Fibroblast of skin of back (primary cell): ENCODE data around the gene TMPRSS11E.
A peak's percentile ranks its signal among the peaks of the same experiment; 100 is the strongest.
"Not testable (repeated sequence)": the region's sequence is repeated elsewhere in the genome, so short reads cannot be mapped to it uniquely, and the experiment has no call there.

Experiments
- DNase-seq: peaks from one replicate; pipeline ENCODE4 v3.0.0-alpha.2; 2013

The TMPRSS11E gene

DNA sequence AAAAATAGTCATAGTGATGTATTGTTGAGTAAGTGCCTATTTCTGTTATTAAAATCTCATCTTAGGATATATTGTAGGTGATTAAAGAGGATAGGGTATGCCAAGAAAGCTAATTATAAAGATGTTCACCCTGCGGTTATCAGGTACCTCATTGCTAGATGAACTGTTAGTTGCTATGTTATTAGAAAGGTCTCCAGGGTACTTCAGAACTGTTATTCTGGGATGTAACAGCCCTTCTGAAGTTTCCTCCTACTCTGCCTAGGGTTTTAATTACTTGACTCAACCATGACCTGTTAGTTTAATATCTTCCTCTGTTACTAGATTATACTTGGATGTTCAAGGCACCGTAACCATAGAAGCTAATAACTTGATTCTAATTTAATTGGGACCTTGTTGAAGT lies 15.4 kb downstream of the TMPRSS11E start:
- no peak for DNase-seq

DNA sequence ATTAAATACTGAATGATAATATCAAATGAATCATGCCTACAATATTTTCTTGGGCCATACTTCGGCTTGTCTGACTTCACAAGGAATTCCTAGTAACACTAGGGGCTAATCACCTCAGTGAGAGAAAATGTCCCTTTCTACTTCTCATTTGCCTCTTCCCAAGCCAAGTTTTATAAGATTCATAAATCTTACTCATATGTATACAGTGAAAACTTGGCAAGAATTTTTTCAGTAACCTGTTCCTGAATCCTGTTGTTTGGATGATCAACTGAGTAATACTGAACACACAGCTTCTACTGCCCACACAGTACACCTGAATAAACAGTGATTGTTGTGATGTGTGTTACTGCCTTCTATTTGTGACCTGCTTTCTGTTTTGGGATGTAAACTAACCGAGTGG lies 16.5 kb downstream of the TMPRSS11E start:
- peak; percentile 3 for DNase-seq

DNA sequence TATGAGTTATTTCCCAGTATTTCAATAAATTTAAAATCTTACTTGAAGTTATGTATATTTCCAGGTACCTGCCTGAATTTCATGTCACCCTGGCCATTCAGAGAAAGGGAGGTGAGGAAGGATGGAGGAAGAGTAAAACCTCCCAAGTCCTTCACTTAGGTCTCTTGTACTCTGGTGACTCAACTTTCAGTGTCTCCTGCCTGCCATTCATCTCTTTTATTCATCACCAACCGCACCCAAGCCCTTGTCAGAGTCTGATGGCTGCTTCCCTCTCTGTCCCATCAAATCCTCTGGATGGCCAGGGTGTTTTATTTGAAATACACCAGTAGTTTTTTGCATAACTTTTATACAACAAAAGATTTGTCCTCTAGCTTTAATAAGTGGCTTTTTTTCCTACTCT lies 17.8 kb downstream of the TMPRSS11E start:
- no peak for DNase-seq

DNA sequence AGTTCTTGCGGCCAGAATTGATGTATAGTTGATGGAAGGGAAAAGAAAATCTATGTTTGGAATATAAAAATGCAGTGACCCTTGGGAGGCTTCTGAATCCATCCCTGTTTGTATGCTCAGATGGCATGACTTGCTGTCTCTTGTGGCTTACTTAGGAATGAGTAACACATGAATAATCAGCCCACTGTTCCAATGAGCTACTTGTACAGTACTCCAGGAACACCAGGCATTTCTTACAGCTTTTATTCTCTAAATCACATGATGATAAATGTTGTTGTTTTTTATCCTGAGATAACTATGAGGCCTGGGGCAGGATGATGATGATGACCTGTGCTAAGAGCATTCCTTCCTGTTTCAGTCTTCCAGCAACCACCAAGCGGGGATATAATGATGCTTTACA lies 18.9 kb downstream of the TMPRSS11E start:
- peak; percentile 69 for DNase-seq

DNA sequence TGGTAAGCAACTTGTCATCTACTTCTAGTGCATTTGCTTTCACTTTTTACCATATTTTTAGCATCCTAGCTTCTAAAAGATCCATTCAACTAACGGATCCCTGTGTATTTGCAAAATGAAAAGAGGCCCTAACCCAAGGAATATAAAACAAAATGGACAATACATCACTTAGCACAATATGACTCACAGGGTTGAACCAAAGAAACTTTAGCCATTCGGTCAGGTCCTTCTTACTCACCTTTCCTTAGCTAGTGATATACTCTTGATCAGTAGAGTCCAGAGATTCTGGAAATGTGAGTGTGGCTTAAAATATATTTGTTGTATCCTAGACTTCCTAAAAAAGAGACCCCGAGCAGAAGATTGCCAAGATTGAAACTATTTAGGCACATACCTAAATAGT lies 19.5 kb downstream of the TMPRSS11E start:
- DNase-seq, result no peak

DNA sequence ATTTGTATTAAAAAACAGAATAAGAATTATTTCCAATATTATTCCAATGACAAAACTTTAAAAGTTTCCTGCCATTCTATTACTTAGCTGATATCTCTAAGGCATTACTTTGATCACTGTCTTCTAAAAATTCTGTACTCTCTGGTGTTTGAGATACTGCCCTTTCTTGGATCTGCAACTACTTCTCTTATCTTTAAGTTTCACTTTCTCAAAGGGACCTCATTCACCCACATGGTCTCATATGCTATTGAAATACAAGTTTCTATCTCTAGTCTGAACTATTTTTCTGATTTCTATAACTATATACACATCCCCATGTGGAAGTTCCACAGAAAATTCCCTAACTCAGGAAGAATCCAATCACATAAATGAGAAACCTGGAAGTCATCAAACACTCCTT lies 22.2 kb downstream of the TMPRSS11E start:
- DNase-seq, result no peak

DNA sequence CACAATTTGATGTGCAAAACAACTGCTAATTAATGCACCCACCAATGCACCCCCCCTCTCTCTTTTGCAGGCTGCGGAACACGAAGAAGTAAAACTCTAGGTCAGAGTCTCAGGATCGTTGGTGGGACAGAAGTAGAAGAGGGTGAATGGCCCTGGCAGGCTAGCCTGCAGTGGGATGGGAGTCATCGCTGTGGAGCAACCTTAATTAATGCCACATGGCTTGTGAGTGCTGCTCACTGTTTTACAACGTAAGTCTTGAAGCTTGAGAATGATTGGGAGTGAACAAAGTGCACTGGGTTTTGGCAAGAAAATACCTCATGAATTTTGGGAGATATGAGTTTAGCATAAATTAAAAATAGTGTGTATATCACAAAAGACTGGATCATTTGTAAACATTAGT lies 28.9 kb downstream of the TMPRSS11E start:
- no peak for DNase-seq

DNA sequence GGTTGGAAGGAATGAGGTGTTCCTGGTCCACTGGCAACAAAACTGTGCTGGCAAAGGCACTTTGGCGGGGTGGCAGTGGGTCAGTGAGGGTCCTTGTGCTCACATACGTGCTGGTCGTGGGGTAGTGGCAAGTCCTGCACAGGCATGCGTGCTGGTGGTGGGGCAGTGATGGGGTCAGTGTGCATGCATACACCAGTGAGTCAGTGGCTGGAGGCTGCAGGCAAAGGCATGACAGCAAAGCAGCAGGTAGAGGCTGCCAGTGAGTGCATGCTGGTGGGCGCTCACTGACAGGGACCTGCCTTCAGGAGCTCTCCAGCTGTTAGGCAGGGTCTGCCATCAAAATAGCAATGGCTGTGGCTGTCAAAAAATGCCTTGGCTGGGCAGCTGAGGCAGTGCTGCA lies 42.1 kb downstream of the TMPRSS11E start:
- DNase-seq, result no peak

DNA sequence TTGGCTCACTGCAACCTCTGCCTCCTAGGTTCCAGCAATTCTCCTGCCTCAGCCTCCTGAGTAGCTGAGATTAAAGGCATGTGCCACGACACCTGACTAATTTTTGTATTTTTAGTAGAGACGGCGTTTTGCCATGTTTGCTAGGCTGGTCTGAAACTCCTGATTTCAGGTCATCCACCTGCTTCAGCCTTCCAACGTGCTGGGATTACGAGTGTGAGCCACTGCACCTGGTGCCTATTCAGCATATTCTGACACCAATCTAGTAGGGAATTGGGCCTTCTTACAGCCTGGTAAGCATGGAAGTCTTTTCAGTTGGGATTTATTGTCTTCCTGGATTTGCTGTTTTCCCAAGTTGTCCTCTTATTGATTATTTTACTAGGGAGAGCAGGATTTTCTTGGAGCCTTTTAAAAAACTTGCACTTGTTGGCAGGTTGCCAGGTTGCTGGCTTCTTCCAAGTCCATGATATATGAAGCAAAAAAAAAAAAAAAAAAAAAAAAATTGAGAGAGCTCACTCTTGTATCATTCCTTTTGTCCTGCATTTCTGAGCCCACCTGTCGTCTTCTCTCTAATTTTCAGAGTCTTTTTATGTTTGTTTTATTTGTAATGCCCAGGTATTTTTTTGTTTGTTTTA lies 43.7 kb downstream of the TMPRSS11E start:
- no peak for DNase-seq

DNA sequence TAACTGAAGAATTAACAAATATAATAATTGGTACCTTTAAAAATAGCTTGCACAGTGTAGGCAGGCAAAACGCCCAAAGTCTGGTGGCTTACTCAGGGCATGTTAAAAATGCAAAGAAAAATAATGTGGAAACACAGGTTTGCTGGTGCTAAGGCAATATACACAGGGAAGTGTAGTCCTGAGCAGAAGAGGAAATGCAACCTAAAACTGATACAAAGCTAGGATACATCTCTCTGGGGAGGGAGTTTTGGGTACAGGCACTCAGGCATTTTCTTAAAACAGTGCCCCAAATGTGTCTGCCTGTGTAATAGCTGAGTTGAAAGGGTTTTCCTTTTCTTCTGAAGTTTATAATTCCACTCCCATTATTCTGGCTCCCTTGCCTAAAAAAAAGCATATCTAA lies 47.4 kb downstream of the TMPRSS11E start:
- no peak for DNase-seq

DNA sequence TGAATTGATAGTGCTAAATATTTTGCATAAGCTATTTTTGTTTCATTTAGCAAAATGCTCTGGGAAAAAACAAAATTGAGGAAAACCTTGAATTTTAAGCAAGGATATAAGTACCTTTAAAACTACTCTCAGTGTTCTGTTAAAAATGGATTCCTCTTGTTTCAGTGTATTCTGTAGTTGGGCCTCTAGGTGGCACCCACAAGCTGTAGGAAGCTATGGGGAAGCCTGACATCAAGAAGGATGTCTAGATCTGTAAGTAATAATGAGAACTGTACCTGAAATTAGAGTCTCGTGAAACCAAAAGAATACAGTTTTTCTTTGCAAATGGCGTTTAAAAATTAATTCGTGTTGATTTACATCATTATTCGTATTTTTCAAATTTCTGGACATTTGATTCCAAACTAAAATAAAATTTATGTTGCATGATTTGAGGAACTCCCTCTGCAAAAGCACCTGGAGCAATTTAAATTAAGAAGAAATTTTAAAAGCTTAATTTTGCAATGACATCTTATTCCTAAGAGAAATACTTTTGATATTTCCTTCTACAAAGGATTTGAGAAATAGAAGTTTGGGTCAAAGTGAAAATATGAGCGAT lies 51.2 kb downstream of the TMPRSS11E start:
- peak; percentile 53 for DNase-seq

DNA sequence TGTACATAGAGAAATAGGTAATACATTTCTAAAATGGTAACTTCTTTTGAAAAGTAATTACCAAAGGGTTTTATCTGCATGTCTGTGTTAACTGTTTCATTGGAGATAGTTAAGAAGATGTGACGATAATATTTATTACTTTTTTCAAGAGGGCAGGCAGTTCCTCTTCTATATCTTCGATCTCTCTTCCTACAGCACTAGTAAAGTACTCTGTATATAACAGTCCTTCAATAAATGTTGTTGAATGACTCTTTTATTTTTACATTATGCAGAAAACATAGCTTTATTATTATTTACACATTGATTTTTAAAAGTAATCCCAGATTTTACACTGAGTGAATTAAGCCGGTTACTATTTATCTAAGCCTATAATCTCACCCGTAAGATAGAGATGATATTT lies 51.8 kb downstream of the TMPRSS11E start:
- no peak for DNase-seq

DNA sequence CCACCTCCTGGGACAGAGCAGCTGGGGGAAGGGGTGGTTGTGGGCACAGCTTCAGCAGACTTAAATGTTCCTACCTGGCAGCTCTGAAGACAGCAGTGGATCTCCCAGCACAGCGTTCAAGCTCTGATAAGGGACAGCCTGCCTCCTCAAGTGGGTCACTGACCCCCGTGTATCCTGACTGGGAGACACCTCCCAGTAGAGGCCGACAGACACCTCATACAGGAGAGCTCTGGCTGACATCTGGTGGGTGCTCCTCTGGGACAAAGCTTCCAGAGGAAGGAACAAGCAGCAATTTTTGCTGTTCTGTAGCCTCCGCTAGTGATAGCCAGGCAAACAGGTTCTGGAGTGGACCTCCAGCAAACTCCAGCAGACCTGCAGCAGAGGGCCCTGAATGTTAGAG lies 56.2 kb downstream of the TMPRSS11E start:
- DNase-seq, result not testable (repeated sequence)

DNA sequence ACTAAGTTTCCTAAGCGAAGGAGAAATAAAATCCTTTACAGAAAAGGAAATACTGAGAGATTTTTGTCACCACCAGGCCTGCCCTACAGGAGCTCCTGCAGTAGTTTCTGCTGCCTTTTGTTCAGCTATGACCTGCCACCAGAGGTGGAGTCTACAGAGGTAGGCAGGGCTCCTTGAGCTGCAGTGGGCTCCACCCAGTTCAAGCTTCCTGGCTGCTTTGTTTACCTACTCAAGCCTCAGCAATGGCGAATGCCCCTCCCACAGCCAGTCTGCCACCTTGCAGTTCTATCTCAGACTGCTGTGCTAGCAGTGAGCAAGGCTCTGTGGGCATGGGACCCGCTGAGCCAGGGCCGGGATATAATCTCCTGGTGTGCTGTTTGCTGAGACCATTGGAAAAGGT lies 57.6 kb downstream of the TMPRSS11E start:
- not testable (repeated sequence) for DNase-seq

DNA sequence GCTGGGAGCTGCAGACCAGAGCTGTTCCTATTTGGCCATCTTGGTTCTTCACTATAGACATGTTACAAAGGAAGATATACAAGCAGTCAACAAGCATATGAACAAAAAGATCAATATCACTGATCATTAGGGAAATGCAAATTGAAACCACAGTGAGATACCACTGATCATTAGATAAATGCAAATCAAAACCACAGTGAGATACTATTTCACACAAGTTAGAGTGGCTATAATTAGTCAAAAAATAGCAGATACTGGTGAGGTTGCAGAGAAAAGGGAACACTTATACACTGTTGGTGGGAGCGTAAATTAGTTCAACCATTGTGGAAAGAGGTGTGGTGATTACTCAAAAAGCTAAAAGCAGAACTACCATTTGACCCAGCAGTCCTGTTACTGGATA lies 58.2 kb downstream of the TMPRSS11E start:
- DNase-seq, result not testable (repeated sequence)

DNA sequence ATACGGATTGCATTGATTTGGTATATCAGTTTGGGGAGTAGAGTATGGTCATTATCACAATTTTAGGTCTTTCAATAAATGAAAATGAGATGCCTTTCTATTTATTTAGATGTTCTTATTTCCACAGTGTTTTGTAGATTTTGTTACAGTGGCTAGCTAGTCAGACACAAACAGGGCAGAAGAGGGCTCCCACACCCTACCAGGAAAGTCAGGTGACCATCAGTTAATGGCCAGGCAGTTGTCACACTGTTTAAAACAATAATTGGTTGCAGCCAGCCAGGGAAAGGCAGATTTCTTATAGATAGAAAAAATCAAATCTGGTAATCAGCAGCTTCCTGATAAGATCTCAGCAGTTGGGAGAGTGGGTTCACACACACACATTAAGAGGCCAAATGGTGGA lies 71.6 kb downstream of the TMPRSS11E start:
- no peak for DNase-seq

DNA sequence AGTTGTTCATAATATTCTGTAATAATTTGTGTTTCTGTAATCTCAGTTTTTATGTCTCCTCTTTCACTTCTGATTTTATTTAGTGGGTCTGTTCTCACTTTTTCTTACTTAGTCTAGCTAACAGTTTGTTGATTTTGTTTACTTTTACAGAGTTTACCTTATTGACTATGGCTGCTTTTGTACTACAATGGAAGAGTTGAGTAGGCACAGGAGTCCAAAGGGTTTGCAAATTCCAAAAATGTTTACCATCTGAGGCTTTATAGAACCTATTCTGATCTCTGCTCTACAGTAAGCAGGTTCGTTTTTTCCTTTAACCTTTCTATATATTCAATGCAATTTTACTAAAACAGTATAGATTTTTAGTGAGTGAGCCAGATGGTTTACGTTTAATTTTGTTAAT lies 73.7 kb downstream of the TMPRSS11E start:
- DNase-seq, result no peak

DNA sequence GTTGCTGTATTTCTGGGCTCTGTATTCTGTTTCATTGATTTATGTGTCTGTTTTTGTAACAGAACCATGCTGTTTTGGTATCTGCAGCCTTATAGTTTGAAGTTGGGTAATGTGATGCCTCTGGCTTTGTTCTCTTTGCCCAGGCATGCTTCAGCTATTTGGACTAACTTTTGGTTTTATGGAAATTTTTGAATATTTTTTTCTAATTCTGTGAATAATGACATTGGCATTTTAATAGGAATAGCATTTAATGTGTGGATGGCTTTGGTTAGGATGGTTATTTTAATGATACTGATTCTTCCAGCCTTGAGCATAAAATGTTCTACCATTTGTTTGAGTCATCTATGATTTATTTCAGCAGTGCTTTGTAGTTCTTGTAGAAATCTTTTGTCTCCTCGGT lies 75.0 kb downstream of the TMPRSS11E start:
- DNase-seq, result not testable (repeated sequence)

DNA sequence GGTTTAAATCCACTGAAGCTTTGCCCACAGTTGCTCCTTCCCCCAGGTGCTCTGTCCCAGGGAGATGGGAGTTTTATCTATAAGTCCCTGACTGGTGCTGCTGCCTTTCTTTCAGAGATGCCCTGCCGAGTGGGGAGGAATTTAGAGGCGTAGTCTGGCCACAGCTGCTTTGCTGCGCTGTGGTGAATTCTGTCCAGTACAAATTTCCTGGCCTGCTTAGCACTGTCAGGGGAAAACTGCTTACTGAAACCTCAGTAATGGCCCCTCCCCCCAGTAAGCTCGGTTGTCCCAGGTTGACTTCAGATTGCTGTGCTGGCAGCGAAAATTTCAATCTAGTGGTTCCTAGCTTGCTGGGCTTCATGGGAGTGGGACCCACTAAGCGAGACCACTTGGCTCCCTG lies 88.7 kb downstream of the TMPRSS11E start:
- no peak for DNase-seq

DNA sequence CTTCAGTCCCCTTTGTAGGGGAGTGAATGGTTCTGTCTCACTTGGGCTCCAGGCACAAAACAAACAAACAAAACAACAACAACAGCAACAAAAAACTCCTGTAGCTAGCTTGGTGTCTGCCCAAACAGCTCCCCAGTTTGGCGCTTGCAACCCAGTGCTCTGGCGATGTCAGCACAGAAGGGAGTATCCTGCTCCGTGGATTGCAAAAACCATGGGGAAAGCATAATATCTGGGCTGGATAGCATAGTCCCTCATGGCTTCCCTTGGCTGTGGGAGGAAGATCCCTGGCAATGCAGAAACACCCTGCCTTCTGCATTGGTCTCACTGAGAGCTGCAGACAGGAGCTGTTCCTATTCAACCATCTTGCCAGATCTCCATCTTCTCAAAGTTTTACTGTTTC lies 89.1 kb downstream of the TMPRSS11E start:
- DNase-seq, result no peak

DNA sequence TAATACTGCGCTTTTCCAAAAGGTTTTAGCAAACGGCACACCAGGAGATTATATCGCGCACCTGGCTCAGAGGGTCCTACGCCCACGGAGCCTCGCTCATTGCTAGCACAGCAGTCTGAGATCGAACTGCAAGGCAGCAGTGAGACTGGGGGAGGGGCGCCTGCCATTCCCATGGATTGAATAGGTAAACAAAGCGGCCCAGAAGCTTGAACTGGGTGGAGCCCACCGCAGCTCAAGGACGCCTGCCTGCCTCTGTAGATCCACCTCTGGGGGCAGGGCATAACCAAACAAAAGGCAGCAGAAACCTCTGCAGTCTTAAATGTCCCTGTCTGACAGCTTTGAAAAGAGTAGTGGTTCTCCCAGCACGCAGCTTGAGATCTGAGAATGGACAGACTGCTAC lies 95.5 kb downstream of the TMPRSS11E start:
- DNase-seq, result not testable (repeated sequence)
